CD14-positive monocyte (primary cell): Measurements from ENCODE around the gene INO80B. TPM values are rescaled to one million over a fixed set of nuclear protein-coding genes. Genes with fewer than 3 reads are reported as not detected.
A peak's percentile ranks its signal among the peaks of the same experiment; 100 is the strongest.

ENCODE experiments used
- DNase-seq, 3 donors: peaks; one replicate each; pipeline ENCODE4 v3.0.0-alpha.2; 2011 to 2022
- H2AFZ ChIP-seq: 2 replicates; pipeline ENCODE4 v1.6.0; 2012; ENCODE audit warnings: mild to moderate bottlenecking, low read depth, low read length, inconsistent platforms; ENCODE audit not compliant: insufficient read depth, poor library complexity, severe bottlenecking
- H3K27ac ChIP-seq, 2 donors: 1 replicate in 1 of 2; 2 replicates in 1 of 2; pipeline ENCODE4 v1.5.1; 2012 to 2013; ENCODE audit warnings: low read length in 2 of 2, control low read depth in 1 of 2, inconsistent platforms in 1 of 2, low read depth in 1 of 2, mild to moderate bottlenecking in 1 of 2
- H3K27me3 ChIP-seq, 2 donors: one replicate each; pipeline versions ENCODE4 v1.6.0 to v1.6.1; 2011 to 2013; ENCODE audit warnings: low read length in 2 of 2; ENCODE audit not compliant: control insufficient read depth in 2 of 2, insufficient read depth in 2 of 2
- H3K36me3 ChIP-seq, 2 donors: replicated peaks in 1 of 2; 1 replicate in 1 of 2; 2 replicates in 1 of 2; pipeline versions ENCODE4 v1.5.1 to v1.6.1; 2012 to 2013; ENCODE audit warnings: low read length in 2 of 2, control low read depth in 1 of 2, inconsistent platforms in 1 of 2, mild to moderate bottlenecking in 1 of 2; ENCODE audit not compliant: insufficient read depth in 2 of 2, control insufficient read depth in 1 of 2
- H3K4me1 ChIP-seq, 2 donors: 1 replicate in 1 of 2; 2 replicates in 1 of 2; pipeline versions ENCODE4 v1.5.1 to v1.6.1; 2012 to 2013; ENCODE audit warnings: low read length in 2 of 2, control low read depth in 1 of 2, inconsistent platforms in 1 of 2, mild to moderate bottlenecking in 1 of 2, moderate library complexity in 1 of 2; ENCODE audit not compliant: insufficient read depth in 2 of 2, control insufficient read depth in 1 of 2
- H3K4me2 ChIP-seq: replicated peaks from 2 replicates; pipeline ENCODE3; 2012; ENCODE audit warnings: low read length, moderate library complexity, mild to moderate bottlenecking; ENCODE audit not compliant: poor library complexity, severe bottlenecking; ENCODE audit errors: extremely low read depth
- H3K4me3 ChIP-seq, 3 experiments: fragments of 200-600 bp in 1 of 3; sonication (generic) in 1 of 3; replicated peaks in 1 of 3; 1 replicate in 2 of 3; 2 replicates in 1 of 3; pipeline ENCODE4 v1.5.1; 2011 to 2013; ENCODE audit warnings: low read length in 3 of 3, mild to moderate bottlenecking in 3 of 3, control low read depth in 2 of 3, low read depth in 2 of 3, inconsistent platforms in 1 of 3, moderate library complexity in 1 of 3
- H3K79me2 ChIP-seq: 2 replicates; pipeline ENCODE4 v1.6.0; 2012; ENCODE audit warnings: mild to moderate bottlenecking, control low read depth, inconsistent platforms, low read length, moderate library complexity; ENCODE audit not compliant: insufficient read depth
- H3K9ac ChIP-seq: 2 replicates; pipeline ENCODE4 v1.6.0; 2017; ENCODE audit warnings: low read length, mild to moderate bottlenecking; ENCODE audit not compliant: insufficient read depth, poor library complexity, severe bottlenecking
- H3K9me3 ChIP-seq, 2 donors: replicated peaks in 1 of 2; 1 replicate in 1 of 2; 2 replicates in 1 of 2; pipeline versions ENCODE4 v1.5.1 to v1.6.1; 2012 to 2013; ENCODE audit warnings: low read length in 2 of 2, control low read depth in 1 of 2; ENCODE audit not compliant: control insufficient read depth in 1 of 2, insufficient read depth in 1 of 2
- H4K20me1 ChIP-seq: 2 replicates; pipeline ENCODE4 v1.6.0; 2012; ENCODE audit warnings: mild to moderate bottlenecking, low read length, control low read depth, moderate library complexity; ENCODE audit not compliant: insufficient read depth
- H3K27ac Mint-ChIP-seq, 7 donors: one replicate each; pipeline ENCODE4 v1.8.0; 2020; ENCODE audit warnings: mild to moderate bottlenecking in 7 of 7, mixed read lengths in 7 of 7, moderate library complexity in 6 of 7, inconsistent platforms in 2 of 7
- H3K27me3 Mint-ChIP-seq, 3 donors: one replicate each; pipeline ENCODE4 v1.8.0; 2021 to 2022; ENCODE audit warnings: low read depth in 3 of 3, mild to moderate bottlenecking in 3 of 3, mixed read lengths in 3 of 3, moderate library complexity in 3 of 3, inconsistent platforms in 1 of 3
- H3K36me3 Mint-ChIP-seq, 2 donors: one replicate each; pipeline ENCODE4 v1.8.0; 2020; ENCODE audit warnings: mixed read lengths in 2 of 2, inconsistent platforms in 1 of 2, mild to moderate bottlenecking in 1 of 2
- H3K4me1 Mint-ChIP-seq: one replicate; pipeline ENCODE4 v1.8.0; 2020; ENCODE audit warnings: mild to moderate bottlenecking, mixed read lengths
- H3K4me3 Mint-ChIP-seq, 2 donors: one replicate each; pipeline ENCODE4 v1.8.0; 2020; ENCODE audit warnings: mild to moderate bottlenecking in 2 of 2, mixed read lengths in 2 of 2, moderate library complexity in 1 of 2
- H3K9me3 Mint-ChIP-seq, 7 donors: one replicate each; pipeline ENCODE4 v1.8.0; 2020 to 2022; ENCODE audit warnings: mixed read lengths in 7 of 7, mild to moderate bottlenecking in 6 of 7, moderate library complexity in 6 of 7, inconsistent platforms in 2 of 7
- WGBS: methylation state at CpG from one replicate; pipeline ENCODE4 v1.1.5; 2013; ENCODE audit warnings: missing lambda C conversion rate; ENCODE audit not compliant: insufficient coverage; 5-methylcytosine and 5-hydroxymethylcytosine counted together
- intact Hi-C, 2 donors: fragments of 100-400 bp; cut with micrococcal nuclease; formaldehyde crosslinking; loops; one replicate each; pipeline versions ENCODE4 v1.15.0 to v1.15.1; 2023
- polyA plus RNA-seq, 3 donors: library from polyadenylated mRNA; depleted of rRNA in 1 of 3; unstranded in 2 of 3; stranded (reverse) in 1 of 3; fragments of 300-500 nt in 2 of 3; fragments of >200 nt in 1 of 3; fragmentation: Illumina TruSeq in 2 of 3; gene quantifications; 1 replicate in 2 of 3; 2 replicates in 1 of 3; pipeline ENCODE4 v1.2.3, GENCODE V29; 2012 to 2021
- TF ChIP-seq, protein P1 (sequence below): fragments of 200-600 bp; IDR thresholded peaks from one replicate; pipeline ENCODE4 v1.8.0; 2022; ENCODE audit warnings: antibody characterized with exemption, mild to moderate bottlenecking

Gene INO80B
- polyA plus RNA-seq, 3 donors = 4.8 to 48.7 (median 4.8) TPM

GRCh38 chr2:74462054-74462785, 7.3 kb downstream of the INO80B start:
- H3K36me3 ChIP-seq = peaks cover 19 to 24% of the 10 kb centered on the region in 2 donors
- H3K27ac Mint-ChIP-seq = peak overlapping the region in 3 of 7 donors; percentile 15 to 58 (median 40)
- no peak for DNase-seq

GRCh38 chr2:74462786-74463105, 7.9 kb downstream of the INO80B start:
- no peak overlapping the region for H2AFZ ChIP-seq
- peaks cover 24 to 33% of the 10 kb centered on the region in 2 donors for H3K4me1 ChIP-seq
- no peak overlapping the region for H3K9ac ChIP-seq
- H3K36me3 ChIP-seq = peaks cover 19 to 24% of the 10 kb centered on the region in 2 donors
- intact Hi-C loops = no loop called here
- WGBS = 100% methylated on average over 4 of the region's 4 CpGs
- no peak overlapping the region for H3K4me2 ChIP-seq
- TF ChIP-seq, protein P1, sequence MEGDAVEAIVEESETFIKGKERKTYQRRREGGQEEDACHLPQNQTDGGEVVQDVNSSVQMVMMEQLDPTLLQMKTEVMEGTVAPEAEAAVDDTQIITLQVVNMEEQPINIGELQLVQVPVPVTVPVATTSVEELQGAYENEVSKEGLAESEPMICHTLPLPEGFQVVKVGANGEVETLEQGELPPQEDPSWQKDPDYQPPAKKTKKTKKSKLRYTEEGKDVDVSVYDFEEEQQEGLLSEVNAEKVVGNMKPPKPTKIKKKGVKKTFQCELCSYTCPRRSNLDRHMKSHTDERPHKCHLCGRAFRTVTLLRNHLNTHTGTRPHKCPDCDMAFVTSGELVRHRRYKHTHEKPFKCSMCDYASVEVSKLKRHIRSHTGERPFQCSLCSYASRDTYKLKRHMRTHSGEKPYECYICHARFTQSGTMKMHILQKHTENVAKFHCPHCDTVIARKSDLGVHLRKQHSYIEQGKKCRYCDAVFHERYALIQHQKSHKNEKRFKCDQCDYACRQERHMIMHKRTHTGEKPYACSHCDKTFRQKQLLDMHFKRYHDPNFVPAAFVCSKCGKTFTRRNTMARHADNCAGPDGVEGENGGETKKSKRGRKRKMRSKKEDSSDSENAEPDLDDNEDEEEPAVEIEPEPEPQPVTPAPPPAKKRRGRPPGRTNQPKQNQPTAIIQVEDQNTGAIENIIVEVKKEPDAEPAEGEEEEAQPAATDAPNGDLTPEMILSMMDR = no peak
- Mint-ChIP-seq H3K36me3 (peaks cover 18 to 24% of the 10 kb centered on the region in 2 donors), H3K4me3 (peak overlapping the region in 1 of 2 donors; percentile 25), H3K9me3 (peaks cover 0 to 3% (median 0%) of the 10 kb centered on the region in 7 donors), H3K27me3 (peaks cover 0 to 2% (median 0%) of the 10 kb centered on the region in 3 donors), H3K27ac (peak overlapping the region in 1 of 7 donors; percentile 15), H3K4me1 (peaks cover 36% of the 10 kb centered on the region)
- H3K9me3 ChIP-seq = no peaks in the 10 kb centered on the region
- H4K20me1 ChIP-seq = peaks cover 6% of the 10 kb centered on the region
- H3K4me3 ChIP-seq = no peak overlapping the region
- H3K27ac ChIP-seq = no peak overlapping the region
- H3K79me2 ChIP-seq = peaks cover 20% of the 10 kb centered on the region
- H3K27me3 ChIP-seq = no peaks in the 10 kb centered on the region
- no peak for DNase-seq

More at GRCh38 chr2:74462054-74462785, 7.3 kb downstream of the INO80B start:
- H3K4me2 ChIP-seq = no peak overlapping the region
- Mint-ChIP-seq H3K36me3 (peaks cover 18 to 24% of the 10 kb centered on the region in 2 donors), H3K4me1 (peaks cover 37% of the 10 kb centered on the region), H3K27me3 (peaks cover 0 to 2% (median 0%) of the 10 kb centered on the region in 3 donors), H3K4me3 (no peak overlapping the region), H3K9me3 (peaks cover 0 to 3% (median 0%) of the 10 kb centered on the region in 7 donors)
- 96% methylated on average over 15 of the region's 20 CpGs for WGBS
- H3K27me3 ChIP-seq = no peaks in the 10 kb centered on the region
- H3K9me3 ChIP-seq = no peaks in the 10 kb centered on the region
- no peak overlapping the region for H3K27ac ChIP-seq
- peaks cover 6% of the 10 kb centered on the region for H4K20me1 ChIP-seq
- H3K4me3 ChIP-seq = no peak overlapping the region
- H3K9ac ChIP-seq = no peak overlapping the region
- H3K4me1 ChIP-seq = peaks cover 25 to 34% of the 10 kb centered on the region in 2 donors
- intact Hi-C loops = no loop called here
- peaks cover 20% of the 10 kb centered on the region for H3K79me2 ChIP-seq
- TF ChIP-seq, protein P1 = no peak
- no peak overlapping the region for H2AFZ ChIP-seq
